ENCODE measurements around the gene CFD.
"Not testable (repeated sequence)": the region's sequence is repeated elsewhere in the genome, so short reads cannot be mapped to it uniquely, and the experiment has no call there.

The CFD gene

DNA sequence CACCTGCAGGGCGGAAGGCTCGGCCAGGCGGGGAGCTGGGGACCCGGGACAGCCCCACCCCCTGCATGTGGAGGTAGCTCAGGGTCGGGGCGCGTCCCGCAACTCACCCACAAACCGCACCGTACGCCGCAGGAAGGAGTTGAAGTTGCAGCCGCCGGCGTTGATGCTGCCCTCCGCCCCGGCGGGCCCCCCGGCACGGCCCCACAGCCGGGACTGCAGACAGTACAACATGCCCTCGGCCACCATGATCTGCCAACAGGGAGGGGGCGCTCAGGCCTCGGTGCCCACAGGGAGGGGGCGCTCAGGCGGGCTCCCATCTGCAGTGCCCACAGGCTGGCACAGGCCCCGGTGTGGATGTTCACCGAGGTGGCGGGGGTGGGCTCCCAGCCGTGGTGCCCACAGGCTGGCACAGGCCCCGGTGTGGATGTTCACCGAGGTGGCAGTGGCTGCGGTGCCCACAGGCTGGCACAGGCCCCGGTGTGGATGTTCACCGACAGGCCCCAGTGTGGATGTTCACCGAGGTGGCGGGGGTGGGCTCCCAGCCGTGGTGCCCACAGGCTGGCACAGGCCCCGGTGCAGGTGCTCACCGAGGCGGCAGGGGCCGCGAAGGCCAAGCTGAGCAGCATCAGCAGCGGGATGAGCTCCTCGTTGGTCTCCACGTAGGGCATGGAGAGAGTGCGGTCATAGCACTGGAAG is 44.2 kb upstream of the CFD start:
- no peak overlapping the region for H3K9ac ChIP-seq (ENCODE audit: low read length in 5 of 5)
- no peak overlapping the region for H3K4me3 ChIP-seq (ENCODE audit: low read depth in 1 of 5, low read length in 5 of 5)
- no peaks in the 10 kb centered on the region for H3K4me1 ChIP-seq (ENCODE audit: control insufficient read depth in 5 of 5, insufficient read depth in 5 of 5, low read length in 5 of 5)
- no peaks in the 10 kb centered on the region for H3K9me3 ChIP-seq (ENCODE audit: control insufficient read depth in 5 of 5, low read length in 5 of 5)
- H3K27me3 ChIP-seq (ENCODE audit: control insufficient read depth in 5 of 5, insufficient read depth in 4 of 5, low read length in 5 of 5) = no peaks in the 10 kb centered on the region
- peaks cover 0 to 33% (median 22%) of the 10 kb centered on the region in 5 donors for H3K36me3 ChIP-seq (ENCODE audit: control insufficient read depth in 5 of 5, insufficient read depth in 5 of 5, low read length in 5 of 5)
- H3K27ac ChIP-seq (ENCODE audit: low read depth, low read length) = no peak overlapping the region

GRCh38 chr19:815775-816499 is 43.5 kb upstream of the CFD start:
- H3K27me3 ChIP-seq (ENCODE audit: control insufficient read depth in 5 of 5, insufficient read depth in 4 of 5, low read length in 5 of 5) = no peaks in the 10 kb centered on the region
- peaks cover 0 to 26% (median 15%) of the 10 kb centered on the region in 5 donors for H3K36me3 ChIP-seq (ENCODE audit: control insufficient read depth in 5 of 5, insufficient read depth in 5 of 5, low read length in 5 of 5)
- H3K9ac ChIP-seq (ENCODE audit: low read length in 5 of 5) = no peak overlapping the region
- no peak overlapping the region for H3K27ac ChIP-seq (ENCODE audit: low read depth, low read length)
- H3K4me3 ChIP-seq (ENCODE audit: low read depth in 1 of 5, low read length in 5 of 5) = no peak overlapping the region
- H3K4me1 ChIP-seq (ENCODE audit: control insufficient read depth in 5 of 5, insufficient read depth in 5 of 5, low read length in 5 of 5) = no peaks in the 10 kb centered on the region
- H3K9me3 ChIP-seq (ENCODE audit: control insufficient read depth in 5 of 5, low read length in 5 of 5) = no peaks in the 10 kb centered on the region

DNA sequence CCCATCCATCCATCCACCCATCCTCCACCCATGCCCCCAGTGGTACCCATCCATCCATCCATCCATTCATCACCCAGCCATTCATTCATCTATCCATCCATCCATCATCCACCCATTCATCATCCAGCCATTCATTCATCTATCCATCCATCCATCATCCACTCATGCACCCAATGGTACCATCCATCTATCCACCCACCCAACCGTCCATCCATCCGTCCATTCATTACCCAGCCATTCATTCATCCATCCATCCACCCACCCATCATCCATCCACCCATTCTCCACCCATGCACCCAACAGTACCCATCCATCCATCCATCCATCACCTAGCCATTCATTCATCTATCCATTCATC is 43.0 kb upstream of the CFD start:
- H3K4me3 ChIP-seq (ENCODE audit: low read depth in 1 of 5, low read length in 5 of 5) = no peak overlapping the region
- H3K9ac ChIP-seq (ENCODE audit: low read length in 5 of 5) = no peak overlapping the region
- no peaks in the 10 kb centered on the region for H3K9me3 ChIP-seq (ENCODE audit: control insufficient read depth in 5 of 5, low read length in 5 of 5)
- H3K27ac ChIP-seq (ENCODE audit: low read depth, low read length) = no peak overlapping the region
- H3K36me3 ChIP-seq (ENCODE audit: control insufficient read depth in 5 of 5, insufficient read depth in 5 of 5, low read length in 5 of 5) = peaks cover 0 to 20% (median 10%) of the 10 kb centered on the region in 5 donors
- H3K27me3 ChIP-seq (ENCODE audit: control insufficient read depth in 5 of 5, insufficient read depth in 4 of 5, low read length in 5 of 5) = no peaks in the 10 kb centered on the region
- peaks cover 0 to 3% (median 0%) of the 10 kb centered on the region in 5 donors for H3K4me1 ChIP-seq (ENCODE audit: control insufficient read depth in 5 of 5, insufficient read depth in 5 of 5, low read length in 5 of 5)

DNA sequence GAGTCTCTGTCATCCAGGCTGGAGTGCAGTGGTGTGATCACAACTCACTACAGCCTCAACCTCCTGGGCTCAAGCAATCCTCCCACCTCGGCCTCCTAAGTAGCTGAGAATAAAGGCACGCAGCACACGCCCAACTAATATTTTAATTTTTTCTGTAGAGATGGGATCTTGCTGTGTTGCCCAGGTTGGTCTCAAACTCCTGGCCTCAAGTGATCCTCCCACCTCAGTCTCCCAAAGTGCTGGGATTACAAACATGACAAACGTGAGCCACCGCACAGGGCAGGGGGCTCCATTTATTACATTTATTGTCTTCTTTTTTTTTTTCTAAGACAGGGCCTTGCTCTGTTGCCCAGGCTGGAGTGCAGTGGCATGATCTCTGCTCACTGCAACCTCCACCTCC is 39.3 kb upstream of the CFD start:
- H3K27me3 ChIP-seq (ENCODE audit: control insufficient read depth in 5 of 5, insufficient read depth in 4 of 5, low read length in 5 of 5); H3K36me3 ChIP-seq (ENCODE audit: control insufficient read depth in 5 of 5, insufficient read depth in 5 of 5, low read length in 5 of 5); H3K4me3 ChIP-seq (ENCODE audit: low read depth in 1 of 5, low read length in 5 of 5); H3K27ac ChIP-seq (ENCODE audit: low read depth, low read length); H3K9ac ChIP-seq (ENCODE audit: low read length in 5 of 5); H3K9me3 ChIP-seq (ENCODE audit: control insufficient read depth in 5 of 5, low read length in 5 of 5): not testable (repeated sequence)
- peaks cover 0 to 10% (median 6%) of the 10 kb centered on the region in 5 donors for H3K4me1 ChIP-seq (ENCODE audit: control insufficient read depth in 5 of 5, insufficient read depth in 5 of 5, low read length in 5 of 5)

- no peak overlapping the region for H3K9ac ChIP-seq (ENCODE audit: low read length in 5 of 5)
- H3K27ac ChIP-seq (ENCODE audit: low read depth, low read length) = no peak overlapping the region
- no peaks in the 10 kb centered on the region for H3K36me3 ChIP-seq (ENCODE audit: control insufficient read depth in 5 of 5, insufficient read depth in 5 of 5, low read length in 5 of 5)
- H3K9me3 ChIP-seq (ENCODE audit: control insufficient read depth in 5 of 5, low read length in 5 of 5) = no peaks in the 10 kb centered on the region
- H3K4me3 ChIP-seq (ENCODE audit: low read depth in 1 of 5, low read length in 5 of 5) = peak overlapping the region in 1 of 5 donors; percentile 37
- H3K4me1 ChIP-seq (ENCODE audit: control insufficient read depth in 5 of 5, insufficient read depth in 5 of 5, low read length in 5 of 5) = peaks cover 0 to 10% (median 6%) of the 10 kb centered on the region in 5 donors
- H3K27me3 ChIP-seq (ENCODE audit: control insufficient read depth in 5 of 5, insufficient read depth in 4 of 5, low read length in 5 of 5) = peaks cover 0 to 10% (median 5%) of the 10 kb centered on the region in 5 donors
These were observed 38.1 kb upstream of the CFD start for GRCh38 chr19:821231-821824.

DNA sequence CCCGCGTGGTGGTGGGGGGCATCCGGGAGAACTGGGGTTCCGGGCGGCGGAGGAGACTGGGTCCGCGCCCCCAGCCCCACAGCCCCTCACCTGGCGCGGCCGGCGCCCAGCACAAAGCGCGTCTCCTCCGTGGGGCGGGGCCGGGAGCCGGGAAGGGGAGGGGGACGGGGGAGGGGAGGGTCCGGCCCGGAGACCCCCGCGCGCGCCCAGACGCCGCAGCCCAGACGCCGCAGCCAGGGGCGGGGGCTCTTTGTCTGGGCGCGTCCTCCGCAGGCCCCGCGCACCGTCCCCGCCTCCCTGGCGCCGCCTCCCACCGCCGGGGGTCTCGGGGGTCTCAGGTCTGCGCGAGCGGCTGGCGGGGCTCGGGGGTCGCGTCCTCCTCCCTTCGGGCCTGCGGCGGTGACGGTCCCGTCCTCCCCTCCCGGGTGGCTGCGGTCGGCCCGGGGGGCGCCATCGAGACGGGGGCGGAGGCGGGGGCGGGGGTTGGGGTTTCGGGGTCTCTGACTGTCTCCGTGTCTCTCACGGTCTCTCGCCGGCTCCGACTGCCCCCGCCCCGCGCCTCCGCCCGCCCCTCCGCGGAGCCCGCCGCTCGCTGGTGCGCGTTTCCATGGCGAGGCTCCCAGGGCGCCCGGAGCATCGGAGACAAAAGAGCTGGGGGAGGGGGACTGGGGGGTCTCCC is 37.5 kb upstream of the CFD start, which contains the start of gene PLPPR3:
Gene PLPPR3 (minus strand): TSS at position 131 of the 679 bp plus-strand sequence. CDS start 396 bp downstream, outside the sequence.
- Histone ChIP-seq H3K27me3 (ENCODE audit: control insufficient read depth in 5 of 5, insufficient read depth in 4 of 5, low read length in 5 of 5) (peaks cover 0 to 10% (median 5%) of the 10 kb centered on the region in 5 donors), H3K27ac (ENCODE audit: low read depth, low read length) (no peak within 1 kb of the TSS), H3K4me3 (ENCODE audit: low read depth in 1 of 5, low read length in 5 of 5) (peak within 1 kb of the TSS in 1 of 5 donors; percentile 37), H3K9me3 (ENCODE audit: control insufficient read depth in 5 of 5, low read length in 5 of 5) (no peaks in the 10 kb centered on the region), H3K36me3 (ENCODE audit: control insufficient read depth in 5 of 5, insufficient read depth in 5 of 5, low read length in 5 of 5) (no peaks in the 10 kb centered on the region), H3K9ac (ENCODE audit: low read length in 5 of 5) (no peak within 1 kb of the TSS), H3K4me1 (ENCODE audit: control insufficient read depth in 5 of 5, insufficient read depth in 5 of 5, low read length in 5 of 5) (peaks cover 0 to 10% (median 6%) of the 10 kb centered on the region in 5 donors)

DNA sequence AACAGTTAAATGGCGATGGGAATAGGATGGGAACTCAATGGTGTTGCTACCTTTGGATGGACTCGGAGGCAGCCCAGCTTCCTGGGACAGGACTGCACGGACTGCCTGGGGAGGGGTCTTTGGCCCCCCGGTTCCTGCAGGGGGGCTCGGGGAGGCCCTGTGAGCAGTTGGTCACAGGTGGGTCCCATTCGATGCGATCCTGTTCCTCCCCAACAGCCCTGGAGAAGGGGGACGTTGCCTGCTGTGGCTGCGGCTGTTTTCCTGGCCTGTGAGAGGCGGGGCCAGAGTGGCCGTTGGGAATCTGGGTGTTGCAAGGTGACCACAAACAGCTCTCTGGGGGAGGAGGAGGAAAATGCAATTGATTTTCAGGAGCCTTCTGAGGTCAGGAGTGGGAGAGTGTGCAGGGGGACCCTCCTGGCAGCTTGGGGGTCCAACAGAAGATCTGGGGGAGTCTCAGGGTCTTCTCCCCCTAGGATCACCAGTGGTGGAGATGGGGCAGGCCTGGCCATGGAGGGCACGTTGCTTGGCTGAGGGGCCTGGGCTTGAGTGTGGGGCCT is 35.8 kb upstream of the CFD start:
- Histone ChIP-seq H3K36me3 (ENCODE audit: control insufficient read depth in 5 of 5, insufficient read depth in 5 of 5, low read length in 5 of 5) (no peaks in the 10 kb centered on the region), H3K27ac (ENCODE audit: low read depth, low read length) (no peak overlapping the region), H3K27me3 (ENCODE audit: control insufficient read depth in 5 of 5, insufficient read depth in 4 of 5, low read length in 5 of 5) (peaks cover 8 to 16% (median 11%) of the 10 kb centered on the region in 5 donors)

DNA sequence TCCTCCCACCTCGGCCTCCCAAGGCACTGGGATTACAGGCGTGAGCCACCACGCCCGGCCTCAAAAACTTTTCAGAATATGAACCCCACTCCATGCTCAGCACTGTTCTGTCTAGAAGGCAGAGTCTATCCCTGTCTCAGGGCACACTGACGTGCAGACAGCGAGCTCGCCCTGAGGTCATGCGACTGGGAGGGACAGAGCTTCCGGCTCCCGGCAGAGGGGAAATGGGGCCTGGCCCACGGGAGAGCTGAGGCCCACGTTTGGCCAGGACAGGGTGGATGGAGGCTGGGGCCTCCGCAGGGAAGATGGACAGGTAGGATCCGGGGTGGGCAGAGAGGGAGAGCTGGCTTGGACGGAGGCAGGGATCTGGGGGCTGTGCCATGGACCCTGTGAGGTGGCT is 34.6 kb upstream of the CFD start:
- H3K36me3 ChIP-seq (ENCODE audit: control insufficient read depth in 5 of 5, insufficient read depth in 5 of 5, low read length in 5 of 5) = no peaks in the 10 kb centered on the region
- no peak overlapping the region for H3K4me3 ChIP-seq (ENCODE audit: low read depth in 1 of 5, low read length in 5 of 5)
- H3K27me3 ChIP-seq (ENCODE audit: control insufficient read depth in 5 of 5, insufficient read depth in 4 of 5, low read length in 5 of 5) = peaks cover 8 to 23% (median 18%) of the 10 kb centered on the region in 5 donors
- no peak overlapping the region for H3K27ac ChIP-seq (ENCODE audit: low read depth, low read length)
- no peaks in the 10 kb centered on the region for H3K9me3 ChIP-seq (ENCODE audit: control insufficient read depth in 5 of 5, low read length in 5 of 5)
- no peak overlapping the region for H3K9ac ChIP-seq (ENCODE audit: low read length in 5 of 5)
- H3K4me1 ChIP-seq (ENCODE audit: control insufficient read depth in 5 of 5, insufficient read depth in 5 of 5, low read length in 5 of 5) = peaks cover 0 to 13% (median 6%) of the 10 kb centered on the region in 5 donors

More for the DNA sequence above, 35.8 kb upstream of the CFD start:
- no peak overlapping the region for H3K9ac ChIP-seq (ENCODE audit: low read length in 5 of 5)
- peaks cover 0 to 13% (median 6%) of the 10 kb centered on the region in 5 donors for H3K4me1 ChIP-seq (ENCODE audit: control insufficient read depth in 5 of 5, insufficient read depth in 5 of 5, low read length in 5 of 5)
- H3K9me3 ChIP-seq (ENCODE audit: control insufficient read depth in 5 of 5, low read length in 5 of 5) = no peaks in the 10 kb centered on the region
- H3K4me3 ChIP-seq (ENCODE audit: low read depth in 1 of 5, low read length in 5 of 5) = no peak overlapping the region

GRCh38 chr19:825897-826644 is 33.4 kb upstream of the CFD start:
- Histone ChIP-seq H3K27ac (ENCODE audit: low read depth, low read length) (no peak overlapping the region), H3K27me3 (ENCODE audit: control insufficient read depth in 5 of 5, insufficient read depth in 4 of 5, low read length in 5 of 5) (peaks cover 12 to 29% (median 23%) of the 10 kb centered on the region in 5 donors), H3K9ac (ENCODE audit: low read length in 5 of 5) (no peak overlapping the region), H3K4me3 (ENCODE audit: low read depth in 1 of 5, low read length in 5 of 5) (no peak overlapping the region), H3K9me3 (ENCODE audit: control insufficient read depth in 5 of 5, low read length in 5 of 5) (no peaks in the 10 kb centered on the region), H3K36me3 (ENCODE audit: control insufficient read depth in 5 of 5, insufficient read depth in 5 of 5, low read length in 5 of 5) (no peaks in the 10 kb centered on the region), H3K4me1 (ENCODE audit: control insufficient read depth in 5 of 5, insufficient read depth in 5 of 5, low read length in 5 of 5) (peaks cover 0 to 13% (median 6%) of the 10 kb centered on the region in 5 donors)
